IMR-90 (cell line): ENCODE data around the gene KCNK7.

Experiments
- BHLHE40 ChIP-seq: fragments of 150-350 bp; IDR thresholded peaks from 2 replicates; pipeline ENCODE4 v1.6.1; 2016; ENCODE audit warnings: mild to moderate bottlenecking, low read depth, low read length
- CEBPB ChIP-seq: IDR thresholded peaks from 2 replicates; pipeline ENCODE4 v1.6.1; 2012; ENCODE audit warnings: low read depth, low read length, improper control_type of control experiment
- CHD1 ChIP-seq: IDR thresholded peaks from 2 replicates; pipeline ENCODE4 v1.6.1; 2012; ENCODE audit warnings: low read depth, low read length, improper control_type of control experiment
- CTCF ChIP-seq: conservative IDR thresholded peaks from 2 replicates; pipeline ENCODE4 v1.5.1; 2012; ENCODE audit warnings: mild to moderate bottlenecking, low read depth, low read length, improper control_type of control experiment
- ELK1 ChIP-seq: fragments of 150-350 bp; IDR thresholded peaks from 2 replicates; pipeline ENCODE4 v1.6.1; 2016; ENCODE audit warnings: low read depth, mild to moderate bottlenecking, low read length, moderate library complexity, borderline replicate concordance
- MAZ ChIP-seq: IDR thresholded peaks from 2 replicates; pipeline ENCODE4 v1.6.1; 2012; ENCODE audit warnings: low read depth, mild to moderate bottlenecking, low read length, improper control_type of control experiment, moderate library complexity, borderline replicate concordance
- MXI1 ChIP-seq: IDR thresholded peaks from 2 replicates; pipeline ENCODE4 v1.6.1; 2012; ENCODE audit warnings: low read depth, mild to moderate bottlenecking, low read length, moderate library complexity, borderline replicate concordance
- NFE2L2 ChIP-seq: fragments of 150-350 bp; IDR thresholded peaks from 2 replicates; pipeline ENCODE4 v1.6.1; 2016; ENCODE audit warnings: low read depth, mild to moderate bottlenecking, low read length
- POLR2A ChIP-seq: IDR thresholded peaks from 2 replicates; pipeline ENCODE4 v1.6.1; 2012; ENCODE audit warnings: mild to moderate bottlenecking, low read depth, low read length
- RAD21 ChIP-seq: IDR thresholded peaks from 2 replicates; pipeline ENCODE4 v1.6.1; 2012; ENCODE audit warnings: low read length, improper control_type of control experiment
- RCOR1 ChIP-seq: IDR thresholded peaks from 2 replicates; pipeline ENCODE4 v1.6.1; 2012; ENCODE audit warnings: mild to moderate bottlenecking, low read length, improper control_type of control experiment; ENCODE audit not compliant: insufficient replicate concordance
- SMC3 ChIP-seq: fragments of 150-350 bp; IDR thresholded peaks from 2 replicates; pipeline ENCODE4 v1.6.1; 2016; ENCODE audit warnings: low read depth, mild to moderate bottlenecking, antibody characterized with exemption, low read length, moderate library complexity
- USF2 ChIP-seq: fragments of 150-350 bp; IDR thresholded peaks from 2 replicates; pipeline ENCODE4 v1.6.1; 2017; ENCODE audit warnings: mild to moderate bottlenecking, antibody characterized with exemption, low read length, low read depth

GRCh38 chr11:65575568-65576231 is 19.9 kb downstream of the KCNK7 start, which contains the start of gene EHBP1L1:
- TF ChIP-seq BHLHE40 (no peak), RCOR1 (no peak), CTCF (no peak), MXI1 (no peak), USF2 (no peak), POLR2A (no peak), ELK1 (no peak), NFE2L2 (no peak), SMC3 (no peak), MAZ (peak; percentile 64; the same call in 1 of the 2 replicates), RAD21 (no peak), CEBPB (no peak), CHD1 (no peak)
